ENCODE measurements around the gene SAYSD1.

SAYSD1 gene

GRCh38 chr6:39085129-39085797 lies 29.7 kb downstream of the SAYSD1 start:
- no peak overlapping the region for H2BK12ac ChIP-seq (ENCODE audit: low read length)
- H3K79me2 ChIP-seq (ENCODE audit: control insufficient read depth, insufficient read depth, low read length, poor library complexity): no peaks in the 10 kb centered on the region
- H3K18ac ChIP-seq (ENCODE audit: low read length): no peak overlapping the region
- no peak for DNase-seq
- no peak overlapping the region for H4K8ac ChIP-seq (ENCODE audit: low read depth, low read length)
- no peak overlapping the region for H3K27ac ChIP-seq (ENCODE audit: low read depth, low read length)
- no peak overlapping the region for H3K14ac ChIP-seq (ENCODE audit: low read length)
- H3K27me3 ChIP-seq (ENCODE audit: insufficient read depth, low read length): no peaks in the 10 kb centered on the region
- H2AK5ac ChIP-seq (ENCODE audit: low read length): no peak overlapping the region
- H3K4me2 ChIP-seq (ENCODE audit: low read length): no peak overlapping the region
- no peak overlapping the region for H3K4ac ChIP-seq (ENCODE audit: low read depth, low read length)
- H3K23ac ChIP-seq (ENCODE audit: low read length): no peak overlapping the region
- H2AFZ ChIP-seq (ENCODE audit: insufficient read depth, low read length, poor library complexity): no peak overlapping the region
- no CpG with 5 or more reads among the region's 5 CpGs for WGBS (ENCODE audit: extremely low coverage, insufficient coverage, insufficient read length)
- no peak overlapping the region for H3K4me3 ChIP-seq (ENCODE audit: low read depth, low read length)
- peaks cover 0 to 3% of the 10 kb centered on the region in 2 experiments for H3K4me1 ChIP-seq (ENCODE audit: control insufficient read depth in 1 of 2, insufficient read depth in 2 of 2, low read length in 2 of 2)
- no peak overlapping the region for H4K12ac ChIP-seq (ENCODE audit: low read depth, low read length)
- H4K91ac ChIP-seq (ENCODE audit: low read depth, low read length): no peak overlapping the region
- no peak overlapping the region for H2BK120ac ChIP-seq (ENCODE audit: insufficient read depth, low read length, poor library complexity)
- no peaks in the 10 kb centered on the region for H3K79me1 ChIP-seq (ENCODE audit: low read length)
- H2BK5ac ChIP-seq (ENCODE audit: low read depth, low read length, poor library complexity): no peak overlapping the region
- H3K9me3 ChIP-seq (ENCODE audit: insufficient read depth, low read depth, low read length): no peaks in the 10 kb centered on the region
- H3K9ac ChIP-seq (ENCODE audit: low read length): no peak overlapping the region
- no peaks in the 10 kb centered on the region for H3K36me3 ChIP-seq (ENCODE audit: control insufficient read depth in 1 of 2, insufficient read depth in 2 of 2, low read length in 2 of 2)

DNA sequence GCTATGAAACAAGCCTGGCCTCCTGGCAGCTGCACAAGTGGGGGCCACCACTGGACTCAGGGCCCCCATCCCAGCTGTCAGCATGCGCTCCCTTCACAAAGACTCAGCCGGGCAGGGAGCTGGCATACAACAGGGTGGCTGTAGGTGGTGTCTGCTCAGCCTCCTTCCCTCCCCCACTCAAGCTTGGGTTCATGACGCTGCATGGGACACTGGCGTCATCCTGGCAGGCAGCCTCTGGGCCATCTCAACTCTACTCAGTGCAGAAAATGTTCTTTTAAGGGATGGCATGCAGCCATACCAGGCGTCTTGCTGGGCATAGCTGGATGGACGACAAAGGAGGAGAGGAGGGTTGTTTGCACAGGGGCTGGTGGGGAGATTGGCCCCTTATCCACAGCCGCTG lies 30.5 kb downstream of the SAYSD1 start:
- no CpG with 5 or more reads among the region's 7 CpGs for WGBS (ENCODE audit: extremely low coverage, insufficient coverage, insufficient read length)

GRCh38 chr6:39083231-39083634 lies 31.8 kb downstream of the SAYSD1 start:
- no peak overlapping the region for H2BK5ac ChIP-seq (ENCODE audit: low read depth, low read length, poor library complexity)
- no peak overlapping the region for H3K4me3 ChIP-seq (ENCODE audit: low read depth, low read length)
- H3K79me2 ChIP-seq (ENCODE audit: control insufficient read depth, insufficient read depth, low read length, poor library complexity): no peaks in the 10 kb centered on the region
- no peak for DNase-seq
- no peak overlapping the region for H2AK5ac ChIP-seq (ENCODE audit: low read length)
- no CpG with 5 or more reads among the region's 2 CpGs for WGBS (ENCODE audit: extremely low coverage, insufficient coverage, insufficient read length)
- no peaks in the 10 kb centered on the region for H3K27me3 ChIP-seq (ENCODE audit: insufficient read depth, low read length)
- H3K27ac ChIP-seq (ENCODE audit: low read depth, low read length): no peak overlapping the region
- H3K9ac ChIP-seq (ENCODE audit: low read length): no peak overlapping the region
- no peak overlapping the region for H2BK12ac ChIP-seq (ENCODE audit: low read length)
- H3K9me3 ChIP-seq (ENCODE audit: insufficient read depth, low read depth, low read length): no peaks in the 10 kb centered on the region
- H2AFZ ChIP-seq (ENCODE audit: insufficient read depth, low read length, poor library complexity): no peak overlapping the region
- no peak overlapping the region for H3K4ac ChIP-seq (ENCODE audit: low read depth, low read length)
- H3K4me1 ChIP-seq (ENCODE audit: control insufficient read depth in 1 of 2, insufficient read depth in 2 of 2, low read length in 2 of 2): peaks cover 0 to 3% of the 10 kb centered on the region in 2 experiments
- no peaks in the 10 kb centered on the region for H3K79me1 ChIP-seq (ENCODE audit: low read length)
- H3K18ac ChIP-seq (ENCODE audit: low read length): no peak overlapping the region
- H3K14ac ChIP-seq (ENCODE audit: low read length): no peak overlapping the region
- H4K12ac ChIP-seq (ENCODE audit: low read depth, low read length): no peak overlapping the region
- no peak overlapping the region for H3K23ac ChIP-seq (ENCODE audit: low read length)
- no peak overlapping the region for H4K91ac ChIP-seq (ENCODE audit: low read depth, low read length)
- H3K36me3 ChIP-seq (ENCODE audit: control insufficient read depth in 1 of 2, insufficient read depth in 2 of 2, low read length in 2 of 2): no peaks in the 10 kb centered on the region
- H3K4me2 ChIP-seq (ENCODE audit: low read length): no peak overlapping the region
- H2BK120ac ChIP-seq (ENCODE audit: insufficient read depth, low read length, poor library complexity): no peak overlapping the region
- no peak overlapping the region for H4K8ac ChIP-seq (ENCODE audit: low read depth, low read length)

More for the DNA sequence above, 30.5 kb downstream of the SAYSD1 start:
- H2BK12ac ChIP-seq (ENCODE audit: low read length): no peak overlapping the region
- H4K12ac ChIP-seq (ENCODE audit: low read depth, low read length): no peak overlapping the region
- no peak overlapping the region for H2BK5ac ChIP-seq (ENCODE audit: low read depth, low read length, poor library complexity)
- H3K18ac ChIP-seq (ENCODE audit: low read length): no peak overlapping the region
- no peak overlapping the region for H2AK5ac ChIP-seq (ENCODE audit: low read length)
- no peak overlapping the region for H3K9ac ChIP-seq (ENCODE audit: low read length)
- no peaks in the 10 kb centered on the region for H3K36me3 ChIP-seq (ENCODE audit: control insufficient read depth in 1 of 2, insufficient read depth in 2 of 2, low read length in 2 of 2)
- no peak overlapping the region for H2AFZ ChIP-seq (ENCODE audit: insufficient read depth, low read length, poor library complexity)
- no peaks in the 10 kb centered on the region for H3K9me3 ChIP-seq (ENCODE audit: insufficient read depth, low read depth, low read length)
- no peaks in the 10 kb centered on the region for H3K27me3 ChIP-seq (ENCODE audit: insufficient read depth, low read length)
- no peak overlapping the region for H3K27ac ChIP-seq (ENCODE audit: low read depth, low read length)
- H4K8ac ChIP-seq (ENCODE audit: low read depth, low read length): no peak overlapping the region
- no peak for DNase-seq
- peaks cover 0 to 3% of the 10 kb centered on the region in 2 experiments for H3K4me1 ChIP-seq (ENCODE audit: control insufficient read depth in 1 of 2, insufficient read depth in 2 of 2, low read length in 2 of 2)
- H3K14ac ChIP-seq (ENCODE audit: low read length): no peak overlapping the region
- H3K79me1 ChIP-seq (ENCODE audit: low read length): no peaks in the 10 kb centered on the region
- no peak overlapping the region for H3K4me3 ChIP-seq (ENCODE audit: low read depth, low read length)
- H4K91ac ChIP-seq (ENCODE audit: low read depth, low read length): no peak overlapping the region
- no peak overlapping the region for H3K4me2 ChIP-seq (ENCODE audit: low read length)
- H2BK120ac ChIP-seq (ENCODE audit: insufficient read depth, low read length, poor library complexity): no peak overlapping the region
- H3K4ac ChIP-seq (ENCODE audit: low read depth, low read length): no peak overlapping the region
- no peaks in the 10 kb centered on the region for H3K79me2 ChIP-seq (ENCODE audit: control insufficient read depth, insufficient read depth, low read length, poor library complexity)
- H3K23ac ChIP-seq (ENCODE audit: low read length): no peak overlapping the region

DNA sequence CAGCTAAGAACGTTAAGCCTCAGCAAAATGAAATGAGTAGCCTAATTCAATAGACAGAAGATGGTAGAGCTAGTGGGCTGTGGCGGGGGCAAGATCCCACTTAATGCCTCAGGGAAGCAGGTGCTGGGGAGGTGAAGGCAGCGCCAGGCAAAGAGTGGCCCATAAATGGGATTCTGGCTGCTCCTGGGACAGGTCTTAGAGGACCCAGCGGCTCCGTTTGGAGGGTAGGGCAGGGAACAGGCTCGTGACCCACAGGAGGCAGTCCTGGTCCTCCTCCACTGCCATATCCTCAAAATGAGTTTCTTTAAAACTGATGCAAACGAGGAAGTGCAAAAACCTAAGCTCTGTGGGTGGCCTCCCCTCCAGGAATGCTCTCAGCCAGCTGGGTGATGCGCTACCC lies 32.7 kb downstream of the SAYSD1 start:
- Histone ChIP-seq H3K14ac (ENCODE audit: low read length) (no peak overlapping the region), H3K4me3 (ENCODE audit: low read depth, low read length) (no peak overlapping the region), H3K23ac (ENCODE audit: low read length) (no peak overlapping the region), H3K27me3 (ENCODE audit: insufficient read depth, low read length) (no peaks in the 10 kb centered on the region), H2BK12ac (ENCODE audit: low read length) (no peak overlapping the region), H3K79me2 (ENCODE audit: control insufficient read depth, insufficient read depth, low read length, poor library complexity) (no peaks in the 10 kb centered on the region), H4K12ac (ENCODE audit: low read depth, low read length) (no peak overlapping the region), H3K36me3 (ENCODE audit: control insufficient read depth in 1 of 2, insufficient read depth in 2 of 2, low read length in 2 of 2) (no peaks in the 10 kb centered on the region), H3K27ac (ENCODE audit: low read depth, low read length) (no peak overlapping the region), H4K8ac (ENCODE audit: low read depth, low read length) (no peak overlapping the region), H3K4me1 (ENCODE audit: control insufficient read depth in 1 of 2, insufficient read depth in 2 of 2, low read length in 2 of 2) (peaks cover 0 to 3% of the 10 kb centered on the region in 2 experiments), H3K9ac (ENCODE audit: low read length) (no peak overlapping the region), H2AFZ (ENCODE audit: insufficient read depth, low read length, poor library complexity) (no peak overlapping the region), H3K9me3 (ENCODE audit: insufficient read depth, low read depth, low read length) (no peaks in the 10 kb centered on the region), H3K79me1 (ENCODE audit: low read length) (no peaks in the 10 kb centered on the region), H3K18ac (ENCODE audit: low read length) (no peak overlapping the region), H3K4ac (ENCODE audit: low read depth, low read length) (no peak overlapping the region), H2BK120ac (ENCODE audit: insufficient read depth, low read length, poor library complexity) (no peak overlapping the region), H2BK5ac (ENCODE audit: low read depth, low read length, poor library complexity) (no peak overlapping the region), H3K4me2 (ENCODE audit: low read length) (no peak overlapping the region), H4K91ac (ENCODE audit: low read depth, low read length) (no peak overlapping the region), H2AK5ac (ENCODE audit: low read length) (no peak overlapping the region)
- DNase-seq: no peak
- no CpG with 5 or more reads among the region's 8 CpGs for WGBS (ENCODE audit: extremely low coverage, insufficient coverage, insufficient read length)

Data from trophoblast cell (in vitro differentiated cells and primary cell).